ENCODE results near the gene SLC22A17. TPM values are rescaled to one million over a fixed set of nuclear protein-coding genes. Genes with fewer than 3 reads are reported as not detected.

Gene SLC22A17
- total and polyA plus RNA-seq, 2 of the 13 experiments (the other 11 are each of a cell fraction or from before 2014, with no cell fraction given), result 0.95 to 1.1 TPM

GRCh38 chr14:23360496-23360895 lies 7.8 kb upstream of the SLC22A17 start (continued):
- no peak for TF ChIP-seq PAXIP1 (CRISPR knock-in tag; conservative IDR thresholded peaks at IDR 0.05)
- no peak for TF ChIP-seq PRPF4 (IDR thresholded peaks at IDR 0.05; ENCODE audit: low read depth, low read length, poor library complexity, severe bottlenecking)
- peak; percentile 36; the same call in 1 of the 2 replicates for TF ChIP-seq NRL (CRISPR knock-in tag; IDR thresholded peaks at IDR 0.05; ENCODE audit: borderline replicate concordance)
- no peak for TF ChIP-seq ZNF577 (CRISPR knock-in tag; IDR thresholded peaks at IDR 0.05; ENCODE audit: borderline replicate concordance, low read depth)
- no peak for TF ChIP-seq PREB (CRISPR knock-in tag; IDR thresholded peaks at IDR 0.05)
- TF ChIP-seq REL (CRISPR knock-in tag; conservative IDR thresholded peaks at IDR 0.05), result no peak
- TF ChIP-seq ESRRA (CRISPR knock-in tag; IDR thresholded peaks at IDR 0.05; ENCODE audit: low read depth), result no peak
- no peak for TF ChIP-seq MED1 (CRISPR knock-in tag; IDR thresholded peaks at IDR 0.05)
- TF ChIP-seq ZIK1 (CRISPR knock-in tag; IDR thresholded peaks at IDR 0.05; ENCODE audit: borderline replicate concordance, low read depth), result peak; percentile 62; the same call in 1 of the 2 replicates
- peak; percentile 52 for TF ChIP-seq SALL1 (CRISPR knock-in tag; IDR thresholded peaks at IDR 0.05)
- no peak for TF ChIP-seq ZNF616 (CRISPR knock-in tag; IDR thresholded peaks at IDR 0.05; ENCODE audit: low read depth)
- no peak for TF ChIP-seq ZNF253 (CRISPR knock-in tag; IDR thresholded peaks at IDR 0.05; ENCODE audit: borderline replicate concordance)
- no peak for TF ChIP-seq BRF2 (CRISPR knock-in tag; IDR thresholded peaks at IDR 0.05)
- no peak for TF ChIP-seq ZNF773 (CRISPR knock-in tag; IDR thresholded peaks at IDR 0.05; ENCODE audit: borderline replicate concordance)
- peak; percentile 44; the same call in 1 of the 2 replicates for TF ChIP-seq ZBTB33 (CRISPR knock-in tag; IDR thresholded peaks at IDR 0.05)
- TF ChIP-seq MTERF4 (CRISPR knock-in tag; IDR thresholded peaks at IDR 0.05), result no peak
- no peak for TF ChIP-seq ZNF569 (CRISPR knock-in tag; IDR thresholded peaks at IDR 0.05; ENCODE audit: borderline replicate concordance)
- TF ChIP-seq HDAC6 (IDR thresholded peaks at IDR 0.05; ENCODE audit: low read depth, low read length), result no peak
- TF ChIP-seq MTA1 (CRISPR knock-in tag; IDR thresholded peaks at IDR 0.05; ENCODE audit: borderline replicate concordance), result no peak; the same call in 1 of the 2 replicates
- TF ChIP-seq TFAP4 (IDR thresholded peaks at IDR 0.05; ENCODE audit: borderline replicate concordance, low read depth), result no peak
